Putamen (tissue), 1 donor: ENCODE results near the gene GNAQ.
A peak's percentile ranks its signal among the peaks of the same experiment; 100 is the strongest.

ENCODE experiments used
- DNase-seq: peaks from one replicate; pipeline ENCODE4 v3.0.0-alpha.2; 2016; ENCODE audit warnings: low spot score

The GNAQ gene

DNA sequence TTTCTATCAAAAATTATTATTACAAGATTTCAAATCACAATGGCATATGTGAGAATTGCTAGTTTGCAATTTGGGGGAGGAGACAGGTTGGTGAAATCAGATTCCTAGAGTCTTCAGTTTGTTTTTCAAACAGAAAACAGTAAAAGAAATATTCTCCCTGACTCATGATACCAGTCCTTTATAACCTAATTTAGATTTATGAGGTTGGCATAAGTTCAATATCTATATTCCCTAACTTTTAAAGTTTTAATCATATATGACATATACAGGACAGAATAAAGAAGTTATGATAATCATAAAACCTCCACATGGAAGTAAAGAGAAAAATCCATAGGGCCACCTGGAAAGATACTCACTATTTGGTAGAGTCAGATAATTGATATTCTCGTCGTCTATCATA lies 216.4 kb downstream of the GNAQ start:
- DNase-seq, result no peak

DNA sequence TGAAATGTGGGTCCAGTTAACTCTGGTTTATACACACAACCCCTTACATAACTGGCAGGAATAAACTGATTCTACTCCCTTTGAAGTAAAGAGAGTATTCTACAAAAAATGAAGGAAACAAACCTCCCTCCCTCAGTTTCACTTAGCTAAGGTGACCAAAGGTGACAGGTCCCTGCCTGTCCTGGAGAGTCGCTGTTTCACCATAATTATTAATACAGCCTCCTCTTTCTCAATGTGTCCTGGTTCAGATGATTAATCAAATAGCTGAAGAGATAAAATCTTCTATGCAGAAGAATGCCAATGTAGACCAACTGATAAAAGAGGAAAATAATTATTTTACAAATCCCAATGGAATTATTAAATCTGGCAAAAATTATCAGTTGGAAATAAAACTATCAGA lies 219.8 kb downstream of the GNAQ start:
- DNase-seq, result no peak

DNA sequence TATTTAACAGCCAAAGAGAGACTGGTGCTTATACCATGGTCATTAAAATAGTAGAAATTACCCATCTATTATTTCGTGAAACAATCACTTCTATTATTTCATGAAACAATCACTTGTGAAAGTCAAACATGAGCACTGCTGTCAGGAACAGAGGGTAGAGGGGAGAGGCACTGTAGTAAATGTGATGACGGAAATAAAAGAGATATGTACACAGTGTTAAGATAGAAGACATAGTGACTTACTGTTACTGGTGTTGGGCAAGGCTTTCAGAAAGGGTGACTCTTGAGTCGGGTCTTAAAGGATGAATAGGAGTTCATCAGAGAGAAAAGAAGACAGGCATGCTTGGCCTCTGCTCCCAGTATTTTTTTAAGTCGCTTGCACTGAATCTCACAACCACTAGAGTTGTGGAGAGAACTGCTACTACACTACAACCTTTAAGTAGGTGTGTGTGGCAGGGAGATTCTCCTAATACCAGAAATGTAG lies 220.9 kb downstream of the GNAQ start:
- no peak for DNase-seq

DNA sequence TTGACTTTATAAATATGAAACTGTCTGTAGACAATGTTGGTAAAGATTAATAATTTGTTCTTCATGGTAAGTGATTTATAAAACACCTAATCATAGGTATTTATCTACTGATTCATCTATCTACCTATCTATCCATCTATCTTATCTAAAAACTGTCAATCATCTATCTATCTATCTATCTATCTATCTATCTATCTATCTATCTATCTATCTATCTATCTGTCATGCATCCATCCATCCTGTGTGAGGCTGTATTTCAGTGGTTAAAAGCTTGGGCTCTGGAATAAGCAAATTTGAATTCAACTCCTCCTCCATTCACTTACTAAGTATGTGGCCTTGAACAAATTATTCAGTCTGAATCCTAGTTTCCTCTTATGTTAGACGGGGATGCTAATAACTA lies 221.6 kb downstream of the GNAQ start:
- DNase-seq, result no peak

DNA sequence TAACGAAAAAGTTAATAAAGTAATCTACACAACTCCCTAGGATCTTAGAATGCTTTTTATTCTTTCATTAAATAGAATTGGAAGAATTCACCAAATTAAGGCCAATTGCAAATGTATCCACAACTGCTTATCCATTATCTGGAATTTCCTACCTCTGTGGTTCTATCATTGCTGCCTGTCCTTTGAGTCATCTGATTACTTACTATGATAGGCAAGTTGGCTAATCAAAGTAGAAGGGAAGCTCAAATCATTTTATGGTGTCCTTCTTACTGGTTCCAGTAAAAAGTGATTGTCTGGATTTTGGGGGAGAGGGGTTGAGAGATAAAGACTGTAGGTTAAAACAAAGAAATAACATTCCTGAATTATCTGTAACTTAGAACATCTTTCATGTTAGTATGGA lies 222.1 kb downstream of the GNAQ start:
- no peak for DNase-seq

DNA sequence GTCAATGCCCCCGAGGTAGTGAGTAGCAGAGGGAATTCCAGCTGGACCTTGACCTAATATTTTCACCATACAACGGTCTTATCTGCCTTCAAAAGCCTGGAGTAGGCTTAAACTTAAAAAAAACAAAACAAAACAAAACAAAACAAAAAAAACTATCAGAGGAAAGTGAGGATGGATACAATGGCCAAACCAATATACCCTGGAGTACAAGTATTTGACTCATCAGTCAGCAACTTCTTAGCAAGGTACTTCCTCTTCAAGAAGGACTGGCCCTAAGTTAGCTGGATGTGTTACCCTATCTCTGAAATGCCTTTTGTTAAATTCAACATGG lies 222.9 kb downstream of the GNAQ start:
- no peak for DNase-seq

DNA sequence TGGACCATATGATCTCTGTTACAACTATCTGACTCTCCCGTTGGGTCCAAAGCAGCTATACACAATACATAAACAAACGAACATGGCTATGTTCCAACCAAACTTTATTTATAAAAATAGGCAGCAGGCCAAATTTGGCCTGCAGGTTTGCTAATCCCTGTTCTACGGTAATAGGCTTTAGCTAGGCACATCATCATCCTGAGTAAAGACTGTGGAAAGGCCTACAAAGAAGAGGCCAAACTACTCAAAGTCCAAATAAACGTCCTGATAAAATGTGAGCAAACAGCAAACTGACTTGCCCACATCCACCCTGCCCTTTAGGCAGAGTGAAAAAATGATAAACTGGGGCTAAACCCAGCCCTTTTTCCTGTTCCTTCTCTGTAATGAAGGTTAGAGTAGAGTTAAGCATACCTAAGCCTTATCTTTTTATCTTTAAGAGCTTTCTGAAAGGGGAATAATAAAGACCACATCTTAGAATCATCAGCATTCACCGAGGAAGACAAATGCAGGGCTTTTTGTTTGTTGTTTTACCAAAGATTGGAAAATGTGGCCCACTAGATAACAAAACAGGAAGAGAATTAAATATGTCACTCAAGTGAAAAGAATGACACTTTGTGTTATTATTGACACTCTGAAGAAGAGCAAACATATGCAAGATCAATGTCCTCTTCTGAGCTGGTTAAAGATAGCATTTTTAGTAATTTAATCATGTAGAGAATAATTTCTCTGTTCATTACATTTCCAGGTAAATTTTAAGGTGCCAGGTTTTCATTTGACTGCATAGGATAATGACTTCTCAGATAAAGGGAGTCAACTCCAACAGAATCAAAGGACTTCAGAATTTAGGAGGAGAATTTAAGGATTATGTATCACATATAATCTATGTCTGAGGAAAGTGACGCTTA lies 223.5 kb downstream of the GNAQ start:
- DNase-seq, result no peak

DNA sequence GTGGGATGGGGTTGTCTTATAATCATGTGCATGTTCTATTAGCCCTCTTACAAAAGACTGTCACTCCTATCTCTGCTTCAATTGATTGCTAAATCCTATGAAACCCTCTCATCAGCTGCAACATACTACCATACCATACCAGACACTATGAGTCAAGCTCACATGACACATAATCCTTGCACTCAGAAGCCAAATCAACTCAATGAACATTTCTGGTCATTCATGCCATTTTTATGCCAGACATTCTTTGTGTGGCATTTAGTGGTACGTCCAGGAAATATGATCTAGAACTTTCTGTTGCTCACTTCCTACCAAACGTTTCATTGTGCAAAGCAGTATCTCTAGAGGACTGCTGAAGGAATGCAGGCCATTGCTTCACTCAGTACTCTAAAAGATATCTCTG lies 224.3 kb downstream of the GNAQ start:
- no peak for DNase-seq

DNA sequence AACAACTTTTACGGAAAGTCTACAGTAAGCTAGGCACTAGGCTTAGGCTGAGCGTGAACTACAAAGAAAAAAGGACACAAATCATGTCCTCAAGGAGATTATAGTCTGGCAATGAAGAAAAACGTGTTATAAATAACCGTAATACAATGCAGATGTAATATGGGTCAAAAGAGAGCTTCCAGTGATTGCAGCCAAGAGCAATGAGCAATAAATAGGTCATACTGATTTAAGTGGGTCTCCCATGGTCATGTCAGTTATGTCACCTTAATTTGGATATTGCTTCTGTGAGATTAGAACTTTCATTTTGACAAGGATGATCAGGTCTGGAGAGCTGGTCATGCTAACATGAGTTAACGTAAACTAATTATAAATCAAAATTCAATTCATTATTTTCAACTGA lies 224.9 kb downstream of the GNAQ start:
- no peak for DNase-seq

DNA sequence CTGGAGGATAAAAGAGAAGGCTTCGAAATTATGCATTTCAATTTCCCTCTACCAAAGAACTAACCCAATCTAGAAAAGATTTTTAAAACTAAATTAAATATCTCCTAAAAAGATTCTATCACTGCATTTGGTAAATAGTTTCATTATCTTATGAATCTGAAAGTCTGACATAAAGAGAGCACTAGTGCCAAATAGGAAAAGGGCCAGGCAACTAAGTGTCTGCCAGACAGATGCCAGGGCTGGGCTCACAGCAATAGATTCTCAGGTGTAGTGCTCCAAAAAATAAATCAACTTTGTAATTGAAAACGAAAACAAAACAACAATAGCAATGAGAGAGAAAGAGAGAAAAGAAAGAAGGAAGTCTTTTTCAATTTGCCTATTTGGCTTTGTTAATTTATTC lies 225.8 kb downstream of the GNAQ start:
- DNase-seq, result no peak

DNA sequence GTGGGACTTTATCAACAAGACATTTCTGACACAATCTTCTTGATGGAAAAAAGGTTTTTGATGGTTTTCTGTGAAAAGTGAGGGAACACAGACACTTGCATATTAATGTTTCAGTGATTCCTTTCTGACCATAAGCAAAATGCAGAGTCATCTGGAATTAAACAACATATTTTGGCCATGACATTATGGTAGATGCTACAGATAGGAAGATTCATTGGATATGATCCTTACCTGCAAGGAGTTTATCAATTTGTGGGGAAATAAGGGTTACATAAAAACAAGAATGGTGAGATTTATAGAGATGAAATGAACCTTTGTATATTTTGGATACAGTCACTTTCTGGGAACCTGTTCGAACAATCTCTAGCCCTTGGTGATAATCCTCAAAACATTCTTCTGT lies 228.2 kb downstream of the GNAQ start:
- no peak for DNase-seq

DNA sequence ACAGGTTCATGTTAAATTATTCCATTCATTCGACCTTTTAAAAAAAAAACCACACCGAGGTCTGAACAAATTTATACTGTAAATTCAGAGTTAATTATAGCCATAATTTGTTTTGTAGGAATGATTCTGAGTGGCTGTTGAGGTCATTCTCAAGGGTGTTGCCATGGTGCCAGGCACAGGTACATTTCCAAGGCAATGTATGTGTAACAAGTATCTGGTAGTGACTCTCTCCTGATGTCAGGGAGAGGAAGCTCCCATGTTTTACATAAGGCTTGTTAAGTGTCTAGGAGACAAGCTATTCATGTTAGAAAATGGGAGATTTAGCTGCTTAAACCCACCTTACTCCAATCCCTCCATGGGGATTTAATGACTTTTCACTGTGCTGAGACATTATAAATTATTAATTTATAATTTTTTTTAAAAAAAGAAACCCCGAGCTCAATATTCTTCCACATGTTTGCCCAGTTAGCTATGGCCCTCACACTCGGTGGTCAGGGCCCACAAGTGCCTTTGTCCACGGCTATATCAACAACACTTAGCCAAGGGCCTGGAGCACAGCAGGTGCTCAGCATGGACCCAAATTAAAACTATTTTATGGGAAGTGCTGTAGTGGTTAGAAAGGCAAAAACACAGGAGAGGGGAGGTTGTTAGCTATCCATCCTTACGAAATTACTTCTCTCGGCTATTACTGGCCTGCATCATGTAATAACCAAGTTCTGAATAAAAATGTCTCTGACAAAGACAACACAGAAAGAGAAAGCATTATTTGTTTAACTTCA lies 228.9 kb downstream of the GNAQ start:
- no peak for DNase-seq

DNA sequence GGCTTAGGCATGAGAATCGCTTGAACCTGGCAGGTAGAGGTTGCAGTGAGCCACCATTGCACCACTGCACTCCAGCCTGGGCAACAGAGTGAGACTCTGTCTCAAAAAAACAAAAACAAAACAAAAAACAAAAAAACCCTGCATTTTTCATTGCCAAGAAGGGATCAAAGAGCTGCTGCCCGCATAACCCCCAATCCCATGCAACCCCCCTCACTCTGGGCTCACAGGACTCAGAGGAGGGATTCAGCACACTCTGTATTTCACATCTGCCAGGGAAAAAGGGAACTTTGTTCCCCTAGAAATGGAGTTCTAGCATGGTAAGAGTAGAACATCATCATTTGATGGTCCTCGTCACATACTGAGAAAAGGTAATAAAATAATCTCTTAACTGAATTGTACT lies 229.5 kb downstream of the GNAQ start:
- no peak for DNase-seq

DNA sequence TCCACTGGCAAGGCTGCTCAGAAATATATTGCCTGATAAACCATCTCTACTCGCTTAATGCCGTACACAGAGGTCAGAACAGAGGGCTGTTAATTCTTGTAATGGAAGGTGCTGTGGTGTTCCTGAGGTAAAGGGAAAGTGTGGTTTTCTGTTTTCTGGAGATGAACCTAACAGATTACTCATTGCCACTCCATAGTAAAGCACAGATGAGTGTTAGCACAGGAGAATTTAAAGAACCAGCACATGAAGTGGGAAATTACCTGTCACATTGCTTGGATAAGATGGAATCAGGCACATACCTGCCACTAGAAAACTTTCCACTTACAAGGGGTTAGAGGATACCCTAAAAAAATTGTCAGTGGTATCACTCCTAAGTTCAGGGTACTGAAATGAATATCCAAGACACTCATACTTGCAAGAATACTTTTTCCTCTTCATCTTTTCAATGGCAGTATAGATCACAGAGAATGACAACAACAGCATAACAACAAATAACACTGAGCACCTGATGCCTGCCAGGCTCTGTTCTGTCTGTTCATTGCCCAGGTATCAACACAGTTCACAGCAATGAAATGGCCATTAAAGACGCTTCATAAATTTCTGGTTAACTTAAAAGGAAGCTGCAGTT lies 230.6 kb downstream of the GNAQ start:
- no peak for DNase-seq

DNA sequence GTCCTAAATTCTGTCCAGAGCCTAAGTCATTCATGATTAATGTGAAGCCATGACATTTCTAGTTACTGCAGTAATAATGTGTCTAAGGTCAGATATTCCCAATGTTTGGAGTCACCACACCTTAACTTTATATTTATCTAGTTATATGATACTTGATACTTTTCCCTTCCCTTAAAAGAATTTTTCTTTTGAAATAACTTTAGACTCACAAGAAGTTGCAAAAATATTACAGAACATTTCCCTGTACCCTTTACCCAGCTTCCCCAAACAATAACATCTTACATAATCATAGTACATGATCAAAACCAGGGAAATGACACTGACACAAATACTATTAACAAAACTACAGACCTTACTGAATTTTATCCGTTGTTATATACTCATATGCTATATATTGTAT lies 233.5 kb downstream of the GNAQ start:
- DNase-seq, result no peak

DNA sequence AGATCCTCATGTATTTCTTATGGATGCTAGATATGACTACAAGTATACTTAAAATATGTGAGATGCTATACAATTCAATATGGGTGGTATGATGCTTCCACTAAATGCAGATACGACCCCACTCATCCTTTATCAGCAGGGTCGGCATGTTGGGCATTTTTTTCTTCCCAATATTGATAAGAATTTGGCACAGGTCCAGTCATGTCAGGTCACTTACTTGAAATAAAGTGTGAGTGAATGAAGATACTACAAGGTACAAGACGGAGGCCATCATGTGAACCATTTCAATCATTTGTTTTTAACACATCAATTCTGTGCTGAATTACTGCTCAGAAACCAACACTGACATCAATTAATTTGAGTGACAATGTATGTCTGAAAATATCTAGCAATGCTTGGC lies 236.6 kb downstream of the GNAQ start:
- DNase-seq, result no peak

DNA sequence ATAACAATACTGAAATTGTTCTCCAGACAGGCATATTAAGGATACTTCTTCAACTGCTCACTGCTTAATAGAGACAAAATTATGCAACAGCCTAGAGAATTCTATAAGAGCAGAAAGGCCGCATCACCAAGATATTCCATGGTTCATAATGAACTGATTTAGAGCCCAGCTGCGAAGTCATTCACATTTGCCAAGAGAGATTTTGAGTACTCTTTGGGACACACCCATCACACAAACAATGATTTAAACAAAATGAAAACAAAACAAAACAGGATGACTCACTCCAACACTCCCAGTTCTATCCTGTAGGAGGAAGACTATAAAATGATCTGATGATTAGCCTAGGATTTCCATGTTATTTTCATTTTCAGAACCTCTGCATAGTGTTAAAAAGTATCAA lies 237.8 kb downstream of the GNAQ start:
- DNase-seq, result peak; percentile 84

DNA sequence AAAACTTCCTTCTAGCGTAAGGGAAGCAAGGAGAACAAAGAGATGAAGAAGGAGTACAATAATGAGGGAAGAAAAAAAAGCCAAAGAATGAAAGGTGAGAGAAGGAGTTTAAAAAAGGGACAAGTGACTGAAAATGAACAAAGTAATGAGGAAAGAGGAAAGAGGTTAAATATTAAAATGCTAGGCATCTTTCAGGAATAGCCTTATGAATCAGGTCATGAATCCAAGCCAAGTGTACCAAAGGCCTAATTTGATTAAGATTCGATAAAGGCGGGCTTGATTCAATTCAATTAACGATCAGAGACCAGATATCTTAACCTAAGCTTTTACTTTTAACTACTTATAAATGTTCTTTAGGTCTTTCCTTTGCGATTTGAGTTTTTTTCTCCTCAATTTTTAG lies 241.7 kb downstream of the GNAQ start:
- DNase-seq, result no peak

DNA sequence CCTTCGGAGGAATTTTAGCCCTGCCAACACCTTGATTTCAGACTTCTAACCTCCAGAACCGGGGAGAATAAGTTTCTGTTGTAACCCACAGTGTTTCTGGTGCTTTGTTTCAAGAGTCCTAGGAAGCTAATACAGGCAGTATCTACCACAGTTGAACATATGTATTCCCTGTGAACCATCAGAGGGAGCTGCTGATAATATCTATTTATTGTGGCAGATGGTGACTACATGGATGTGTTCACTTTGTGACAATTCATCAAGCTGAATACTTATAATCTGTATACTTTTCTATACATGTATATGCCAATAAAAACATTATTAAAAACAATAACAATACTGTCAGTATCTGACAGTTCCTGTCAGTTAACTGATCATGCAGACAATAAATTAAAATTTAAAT lies 246.3 kb downstream of the GNAQ start:
- DNase-seq, result no peak

DNA sequence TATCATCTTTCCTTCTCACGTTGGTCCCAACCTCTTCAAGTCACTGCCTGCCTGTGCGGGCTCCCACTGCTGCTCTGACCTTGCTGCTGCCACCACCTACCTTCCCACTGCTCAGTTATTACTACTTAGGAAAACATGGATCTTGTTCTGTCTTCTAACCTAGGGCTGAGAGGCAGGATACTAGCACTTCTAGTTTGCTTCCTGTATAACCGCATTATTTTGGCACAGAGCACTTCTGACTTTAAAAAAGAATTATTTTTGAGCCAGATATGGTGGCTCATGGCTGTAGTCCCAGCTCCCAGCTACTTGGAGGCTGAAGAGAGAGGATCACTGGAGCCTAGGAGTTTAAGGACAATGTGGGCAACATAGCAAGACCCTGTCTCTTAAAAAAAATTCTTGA lies 248.1 kb downstream of the GNAQ start:
- no peak for DNase-seq

DNA sequence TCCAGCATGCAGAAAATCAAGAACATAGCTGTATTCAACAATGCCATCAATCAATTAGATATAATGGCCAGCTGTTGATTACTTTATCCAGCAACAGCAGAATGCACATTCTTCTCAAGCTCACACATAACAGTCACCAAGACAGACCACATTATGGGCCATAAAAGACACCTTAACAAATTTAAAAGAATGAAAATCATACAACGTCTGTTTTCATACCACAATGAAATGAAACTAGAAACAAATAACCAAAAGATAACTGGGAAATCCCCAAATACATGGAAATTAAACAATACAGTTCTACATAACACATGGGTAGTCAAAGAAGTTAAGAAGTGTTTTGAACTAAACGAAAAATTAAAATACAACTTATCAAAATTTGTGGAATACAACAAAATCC lies 252.6 kb downstream of the GNAQ start:
- DNase-seq, result no peak

DNA sequence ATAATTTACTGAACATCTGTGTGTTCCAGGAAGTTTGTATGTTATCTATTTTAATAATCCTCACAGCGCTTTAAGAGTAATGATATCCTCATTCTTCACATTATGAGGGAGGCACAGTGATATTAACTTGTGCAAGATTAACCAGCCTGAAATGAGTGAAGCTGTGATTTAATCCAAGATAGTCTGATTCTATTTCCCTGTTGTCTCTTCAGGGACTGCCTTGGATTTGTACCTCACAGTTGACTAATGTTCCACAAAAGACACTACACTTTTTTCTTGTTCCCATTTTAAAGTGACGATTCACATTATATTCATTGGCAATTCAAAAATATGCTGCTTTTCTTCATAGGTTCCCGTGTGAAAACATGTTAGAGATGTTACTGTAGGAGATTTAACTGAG lies 258.2 kb downstream of the GNAQ start:
- no peak for DNase-seq

DNA sequence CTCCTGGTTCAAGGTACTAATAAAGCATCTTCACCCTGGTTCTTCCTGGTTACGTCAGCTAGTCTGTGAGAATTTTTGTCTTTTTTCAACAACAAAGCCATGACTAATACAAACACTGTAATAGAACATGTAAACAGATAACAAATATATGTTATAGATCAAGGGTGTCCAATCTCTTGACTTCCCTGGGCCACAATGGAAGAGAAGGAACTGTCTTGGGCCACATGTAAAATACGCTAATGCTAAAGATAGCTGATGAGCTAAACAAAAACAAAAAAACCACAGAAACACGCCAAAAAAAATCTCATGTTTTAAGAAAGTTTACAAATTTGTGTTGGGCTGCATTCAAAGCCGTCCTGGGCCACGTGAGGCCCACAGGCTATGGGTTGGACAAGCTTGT lies 259.0 kb downstream of the GNAQ start:
- DNase-seq, result no peak
